PC-3 (cell line): Measurements from ENCODE around the gene NTRK1.

Experiments used
- EZH2 ChIP-seq: fragments of 300-600 bp; sonication (generic); IDR thresholded peaks from one replicate; pipeline ENCODE4 v1.6.1; 2017; ENCODE audit warnings: antibody characterized with exemption, mild to moderate bottlenecking, low read length; ENCODE audit not compliant: unreplicated experiment
- EZH2phosphoT487 ChIP-seq: fragments of 300-600 bp; sonication (generic); IDR thresholded peaks from 2 replicates; pipeline ENCODE4 v1.6.1; 2018; ENCODE audit warnings: mild to moderate bottlenecking, antibody characterized with exemption, low read length, borderline replicate concordance
- TF ChIP-seq, protein P1 (sequence below): fragments of 300-600 bp; sonication (generic); conservative IDR thresholded peaks from 2 replicates; pipeline ENCODE4 v1.5.1; 2017; ENCODE audit warnings: antibody characterized with exemption, low read depth, mild to moderate bottlenecking, low read length

DNA sequence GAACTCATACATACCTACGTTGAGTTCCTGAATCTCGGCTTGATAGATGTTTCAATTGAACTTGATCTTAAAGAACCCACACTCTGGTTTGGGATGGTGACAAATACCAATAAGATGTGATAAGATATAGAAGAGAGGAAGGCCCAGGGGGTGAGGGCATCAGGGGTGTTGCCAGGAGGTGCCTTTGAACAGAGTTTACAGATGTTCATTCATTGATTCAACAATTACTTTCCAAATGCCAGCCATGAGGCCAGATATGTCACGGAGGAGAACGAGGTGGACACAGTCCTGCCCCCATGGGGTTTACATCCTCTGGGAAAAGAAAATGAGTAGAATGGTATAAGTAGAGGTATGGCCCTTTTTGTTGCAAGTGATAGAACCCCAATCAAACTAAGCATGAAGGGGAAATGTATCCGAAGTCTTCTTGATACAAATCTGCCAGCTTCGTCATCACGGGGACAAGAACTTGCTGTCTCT, 60.4 kb downstream of the NTRK1 start:
- TF ChIP-seq, protein P1, sequence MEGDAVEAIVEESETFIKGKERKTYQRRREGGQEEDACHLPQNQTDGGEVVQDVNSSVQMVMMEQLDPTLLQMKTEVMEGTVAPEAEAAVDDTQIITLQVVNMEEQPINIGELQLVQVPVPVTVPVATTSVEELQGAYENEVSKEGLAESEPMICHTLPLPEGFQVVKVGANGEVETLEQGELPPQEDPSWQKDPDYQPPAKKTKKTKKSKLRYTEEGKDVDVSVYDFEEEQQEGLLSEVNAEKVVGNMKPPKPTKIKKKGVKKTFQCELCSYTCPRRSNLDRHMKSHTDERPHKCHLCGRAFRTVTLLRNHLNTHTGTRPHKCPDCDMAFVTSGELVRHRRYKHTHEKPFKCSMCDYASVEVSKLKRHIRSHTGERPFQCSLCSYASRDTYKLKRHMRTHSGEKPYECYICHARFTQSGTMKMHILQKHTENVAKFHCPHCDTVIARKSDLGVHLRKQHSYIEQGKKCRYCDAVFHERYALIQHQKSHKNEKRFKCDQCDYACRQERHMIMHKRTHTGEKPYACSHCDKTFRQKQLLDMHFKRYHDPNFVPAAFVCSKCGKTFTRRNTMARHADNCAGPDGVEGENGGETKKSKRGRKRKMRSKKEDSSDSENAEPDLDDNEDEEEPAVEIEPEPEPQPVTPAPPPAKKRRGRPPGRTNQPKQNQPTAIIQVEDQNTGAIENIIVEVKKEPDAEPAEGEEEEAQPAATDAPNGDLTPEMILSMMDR, result no peak
- TF ChIP-seq EZH2 (no peak), EZH2phosphoT487 (no peak)
